ENCODE results near the gene COL18A1. TPM values are rescaled to one million over a fixed set of nuclear protein-coding genes. Genes with fewer than 3 reads are reported as not detected.

COL18A1 gene
- total RNA-seq, 4 donors from 2014 or later: 19.3 to 121 (median 23.3) TPM

DNA sequence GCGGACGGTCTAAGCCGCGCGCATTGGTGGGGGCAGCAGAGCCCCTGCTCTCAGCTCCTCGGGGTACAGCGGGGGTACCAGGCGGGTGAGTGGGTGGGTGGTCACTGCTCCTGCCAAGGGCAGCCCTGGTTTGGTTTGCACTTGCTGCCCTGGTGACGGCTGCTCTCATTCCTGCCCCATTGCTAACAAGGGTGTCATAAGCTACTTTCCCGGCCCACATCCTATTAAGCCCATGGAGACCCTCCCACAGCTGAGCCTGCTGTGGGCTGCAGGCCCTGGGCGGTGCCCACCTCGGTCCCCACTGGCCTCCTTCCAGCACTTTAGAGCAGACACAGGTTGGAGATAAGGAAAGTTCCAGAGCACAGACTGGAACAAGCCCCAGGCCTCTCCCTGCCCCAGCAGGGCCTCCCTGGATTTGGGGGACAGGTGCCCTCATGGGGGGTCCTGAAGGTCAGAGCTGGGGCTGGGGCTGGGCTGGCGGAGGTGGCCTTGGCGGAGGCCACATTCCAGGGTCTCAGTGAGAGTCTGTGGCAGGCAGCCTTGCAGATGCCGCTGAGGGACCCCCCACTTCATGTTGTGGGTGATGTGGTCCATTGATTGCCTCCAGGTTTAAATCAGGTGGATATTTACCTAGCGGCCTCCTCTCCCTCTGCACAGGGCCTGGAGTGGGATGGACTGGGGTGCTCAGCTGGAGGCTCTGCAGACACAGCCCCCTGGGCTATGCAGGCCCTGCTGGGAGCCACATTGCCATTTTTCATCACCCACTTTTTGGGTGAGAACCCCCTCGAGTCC, 27.0 kb downstream of the COL18A1 start:
- WGBS, 2 donors (ENCODE audit: low coverage in 1 of 2): 87% methylated on average over 12 of the region's 17 CpGs; no CpG with 5 or more reads in 1 of the 2 donors
- in situ Hi-C loops (cut with MboI; ENCODE audit: low pct_ligation_motif_present in 1 of 4, low pct_unique_long_range_greater_than_20kb in 1 of 4, low sequenced_read_pairs in 3 of 4): loop anchor here in 2 of 4 donors (25.0 kb wide), 2 partner anchors 145 to 295 kb away; partner anchors contain the start of gene POFUT2 (in 1 of the 2)
- intact Hi-C loops (cut with DNase I; ENCODE audit: low total_unique reads): no loop called here
- peaks cover 9 to 15% (median 11%) of the 10 kb centered on the region in 4 donors for H3K4me1 ChIP-seq
- H3K9me3 ChIP-seq: no peaks in the 10 kb centered on the region
- no peaks in the 10 kb centered on the region for H3K27me3 ChIP-seq
- no peaks in the 10 kb centered on the region for H3K36me3 ChIP-seq
- no peak for TF ChIP-seq EP300 (IDR thresholded peaks at IDR 0.05; ENCODE audit: low read depth)
- TF ChIP-seq, protein P1, sequence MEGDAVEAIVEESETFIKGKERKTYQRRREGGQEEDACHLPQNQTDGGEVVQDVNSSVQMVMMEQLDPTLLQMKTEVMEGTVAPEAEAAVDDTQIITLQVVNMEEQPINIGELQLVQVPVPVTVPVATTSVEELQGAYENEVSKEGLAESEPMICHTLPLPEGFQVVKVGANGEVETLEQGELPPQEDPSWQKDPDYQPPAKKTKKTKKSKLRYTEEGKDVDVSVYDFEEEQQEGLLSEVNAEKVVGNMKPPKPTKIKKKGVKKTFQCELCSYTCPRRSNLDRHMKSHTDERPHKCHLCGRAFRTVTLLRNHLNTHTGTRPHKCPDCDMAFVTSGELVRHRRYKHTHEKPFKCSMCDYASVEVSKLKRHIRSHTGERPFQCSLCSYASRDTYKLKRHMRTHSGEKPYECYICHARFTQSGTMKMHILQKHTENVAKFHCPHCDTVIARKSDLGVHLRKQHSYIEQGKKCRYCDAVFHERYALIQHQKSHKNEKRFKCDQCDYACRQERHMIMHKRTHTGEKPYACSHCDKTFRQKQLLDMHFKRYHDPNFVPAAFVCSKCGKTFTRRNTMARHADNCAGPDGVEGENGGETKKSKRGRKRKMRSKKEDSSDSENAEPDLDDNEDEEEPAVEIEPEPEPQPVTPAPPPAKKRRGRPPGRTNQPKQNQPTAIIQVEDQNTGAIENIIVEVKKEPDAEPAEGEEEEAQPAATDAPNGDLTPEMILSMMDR (IDR thresholded peaks at IDR 0.05): no peak
- no peak for TF ChIP-seq POLR2A (IDR thresholded peaks at IDR 0.05)
- no peak for TF ChIP-seq POLR2AphosphoS5 (IDR thresholded peaks at IDR 0.05)
- peak overlapping the region; percentile 21 to 63 (median 46) for H3K27ac ChIP-seq
- no peak overlapping the region for H3K4me3 ChIP-seq
- DNase-seq: no peak

GRCh38 chr21:45432575-45433255, 27.8 kb downstream of the COL18A1 start:
- Histone ChIP-seq H3K4me3 (no peak overlapping the region), H3K4me1 (peaks cover 9 to 15% (median 11%) of the 10 kb centered on the region in 4 donors), H3K36me3 (no peaks in the 10 kb centered on the region), H3K27me3 (no peaks in the 10 kb centered on the region), H3K9me3 (no peaks in the 10 kb centered on the region), H3K27ac (peak overlapping the region; percentile 21 to 63 (median 46))
- in situ Hi-C loops (cut with MboI; ENCODE audit: low pct_ligation_motif_present in 1 of 4, low pct_unique_long_range_greater_than_20kb in 1 of 4, low sequenced_read_pairs in 3 of 4): loop anchor here in 2 of 4 donors (25.0 kb wide), 2 partner anchors 145 to 295 kb away; partner anchors contain the start of gene POFUT2 (in 1 of the 2)
- WGBS, 2 donors (ENCODE audit: low coverage in 1 of 2): 30 to 40% methylated on average over 2 to 8 of the region's 16 CpGs
- intact Hi-C loops (cut with DNase I; ENCODE audit: low total_unique reads): no loop called here
- peak in 2 of 3 donors; percentile 13 to 15 for TF ChIP-seq POLR2AphosphoS5 (IDR thresholded peaks at IDR 0.05)
- no peak for TF ChIP-seq EP300 (IDR thresholded peaks at IDR 0.05; ENCODE audit: low read depth)
- no peak for DNase-seq

- TF ChIP-seq, protein P1 (IDR thresholded peaks at IDR 0.05): no peak
- TF ChIP-seq POLR2A (IDR thresholded peaks at IDR 0.05) (no peak), POLR2AphosphoS5 (IDR thresholded peaks at IDR 0.05) (no peak), EP300 (IDR thresholded peaks at IDR 0.05; ENCODE audit: low read depth) (no peak)
- in situ Hi-C loops (cut with MboI; ENCODE audit: low pct_ligation_motif_present in 1 of 4, low pct_unique_long_range_greater_than_20kb in 1 of 4, low sequenced_read_pairs in 3 of 4) (loop anchor here in 2 of 4 donors (25.0 kb wide), 2 partner anchors 146 to 296 kb away; partner anchors contain the start of gene POFUT2 (in 1 of the 2)), intact Hi-C loops (cut with DNase I; ENCODE audit: low total_unique reads) (no loop called here)
- no peaks in the 10 kb centered on the region for H3K9me3 ChIP-seq
- H3K4me1 ChIP-seq: peaks cover 9 to 15% (median 11%) of the 10 kb centered on the region in 4 donors
- H3K36me3 ChIP-seq: no peaks in the 10 kb centered on the region
- 77% methylated on average over 7 of the region's 8 CpGs; no CpG with 5 or more reads in 1 of the 2 donors for WGBS, 2 donors (ENCODE audit: low coverage in 1 of 2)
- H3K4me3 ChIP-seq: no peak overlapping the region
- peak overlapping the region; percentile 21 to 63 (median 46) for H3K27ac ChIP-seq
- DNase-seq: no peak
- no peaks in the 10 kb centered on the region for H3K27me3 ChIP-seq
Measured at GRCh38 chr21:45433301-45433700, 28.3 kb downstream of the COL18A1 start.

GRCh38 chr21:45433911-45434644, 29.1 kb downstream of the COL18A1 start:
- no peaks in the 10 kb centered on the region for H3K27me3 ChIP-seq
- TF ChIP-seq POLR2AphosphoS5 (IDR thresholded peaks at IDR 0.05) (no peak), EP300 (IDR thresholded peaks at IDR 0.05; ENCODE audit: low read depth) (no peak), POLR2A (IDR thresholded peaks at IDR 0.05) (no peak)
- TF ChIP-seq, protein P1 (IDR thresholded peaks at IDR 0.05): no peak
- intact Hi-C loops (cut with DNase I; ENCODE audit: low total_unique reads): no loop called here
- no peaks in the 10 kb centered on the region for H3K36me3 ChIP-seq
- peaks cover 12 to 22% (median 15%) of the 10 kb centered on the region in 4 donors for H3K4me1 ChIP-seq
- no peak for DNase-seq
- 84% methylated on average over 9 of the region's 11 CpGs; no CpG with 5 or more reads in 1 of the 2 donors for WGBS, 2 donors (ENCODE audit: low coverage in 1 of 2)
- H3K4me3 ChIP-seq: no peak overlapping the region
- in situ Hi-C loops (cut with MboI; ENCODE audit: low pct_ligation_motif_present in 1 of 4, low pct_unique_long_range_greater_than_20kb in 1 of 4, low sequenced_read_pairs in 3 of 4): loop anchor here in 2 of 4 donors (25.0 kb wide), 2 partner anchors 147 to 297 kb away; partner anchors contain the start of gene POFUT2 (in 1 of the 2)
- no peak overlapping the region for H3K27ac ChIP-seq
- no peaks in the 10 kb centered on the region for H3K9me3 ChIP-seq

Measured in transverse colon (tissue), 4 donors.